HEK293T (cell line): ENCODE results near the gene COL23A1.

Source experiments
- ARNT ChIP-seq: fragments of 450-650 bp; IDR thresholded peaks from 2 replicates; pipeline ENCODE4 v1.6.1; 2017; ENCODE audit warnings: mild to moderate bottlenecking
- BHLHE40 ChIP-seq: fragments of 450-650 bp; IDR thresholded peaks from 2 replicates; pipeline ENCODE4 v1.6.1; 2016; ENCODE audit warnings: mild to moderate bottlenecking, moderate library complexity, borderline replicate concordance
- CTBP1 ChIP-seq: fragments of 450-650 bp; IDR thresholded peaks from 2 replicates; pipeline ENCODE4 v1.6.1; 2016; ENCODE audit warnings: borderline replicate concordance
- FOXK2 ChIP-seq: fragments of 450-650 bp; IDR thresholded peaks from 2 replicates; pipeline ENCODE4 v1.6.1; 2016; ENCODE audit warnings: mild to moderate bottlenecking
- FOXM1 ChIP-seq: fragments of 450-650 bp; IDR thresholded peaks from 2 replicates; pipeline ENCODE4 v1.6.1; 2017; ENCODE audit warnings: mild to moderate bottlenecking, borderline replicate concordance
- L3MBTL2 ChIP-seq: fragments of 450-650 bp; conservative IDR thresholded peaks from 2 replicates; pipeline ENCODE4 v1.6.1; 2016; ENCODE audit warnings: mild to moderate bottlenecking
- NFRKB ChIP-seq: fragments of 450-650 bp; IDR thresholded peaks from 2 replicates; pipeline ENCODE4 v1.6.1; 2016; ENCODE audit warnings: mild to moderate bottlenecking, moderate library complexity
- PKNOX1 ChIP-seq: fragments of 450-650 bp; IDR thresholded peaks from 2 replicates; pipeline ENCODE4 v1.6.1; 2016
- SP1 ChIP-seq: fragments of 450-650 bp; IDR thresholded peaks from 2 replicates; pipeline ENCODE4 v1.6.1; 2017
- TARDBP ChIP-seq: fragments of 450-650 bp; IDR thresholded peaks from 2 replicates; pipeline ENCODE4 v1.6.1; 2016
- ZNF384 ChIP-seq: fragments of 450-650 bp; IDR thresholded peaks from 2 replicates; pipeline ENCODE4 v1.6.1; 2016

GRCh38 chr5:178283520-178283919 lies 306.7 kb downstream of the COL23A1 start:
- TF ChIP-seq FOXM1 (no peak), ARNT (no peak), NFRKB (no peak), TARDBP (no peak), PKNOX1 (no peak), L3MBTL2 (no peak), FOXK2 (no peak), ZNF384 (no peak), BHLHE40 (no peak), SP1 (no peak), CTBP1 (no peak)
